PFSK-1 (cell line): ENCODE measurements around the gene SLC24A4.

Experiments
- FOXP2 ChIP-seq: optimal IDR thresholded peaks from 2 replicates; pipeline ENCODE3; 2011; ENCODE audit warnings: borderline replicate concordance, control low read depth, inconsistent platforms; ENCODE audit not compliant: insufficient read depth; ENCODE audit errors: extremely low read length, extremely low read depth
- POLR2AphosphoS5 ChIP-seq: IDR thresholded peaks from 2 replicates; pipeline ENCODE4 v1.6.1; 2012; ENCODE audit warnings: low read depth, mild to moderate bottlenecking, control low read depth, low read length, moderate library complexity
- REST ChIP-seq, 2 experiments: IDR thresholded peaks; 2 replicates each; pipeline versions ENCODE4 v1.6.1 to v1.8.0; 2011 to 2012; ENCODE audit warnings: low read depth in 2 of 2, low read length in 2 of 2, control low read depth in 1 of 2, inconsistent platforms in 1 of 2, mild to moderate bottlenecking in 1 of 2, moderate library complexity in 1 of 2; ENCODE audit not compliant: insufficient read depth in 1 of 2
- SIN3A ChIP-seq: IDR thresholded peaks from 2 replicates; pipeline ENCODE4 v1.6.1; 2012; ENCODE audit warnings: mild to moderate bottlenecking, low read length, moderate library complexity, borderline replicate concordance; ENCODE audit not compliant: insufficient read depth
- TAF1 ChIP-seq: IDR thresholded peaks from 2 replicates; pipeline ENCODE4 v1.6.1; 2012; ENCODE audit warnings: low read length, control low read depth, borderline replicate concordance; ENCODE audit not compliant: insufficient read depth

Gene SLC24A4

GRCh38 chr14:92414690-92415445 lies 91.9 kb downstream of the SLC24A4 start:
- TF ChIP-seq POLR2AphosphoS5 (no peak), SIN3A (no peak), TAF1 (no peak), REST (IDR thresholded peaks at IDR 0.05; ENCODE audit: insufficient read depth in 1 of 2, low read depth in 2 of 2, low read length in 2 of 2) (no peak), FOXP2 (no peak)

- no peak for TF ChIP-seq POLR2AphosphoS5
- no peak for TF ChIP-seq REST (IDR thresholded peaks at IDR 0.05; ENCODE audit: insufficient read depth in 1 of 2, low read depth in 2 of 2, low read length in 2 of 2)
- TF ChIP-seq TAF1 = no peak
- no peak for TF ChIP-seq SIN3A
- TF ChIP-seq FOXP2 = no peak
Measured at GRCh38 chr14:92415969-92416368, 93.0 kb downstream of the SLC24A4 start.

- TF ChIP-seq FOXP2 (no peak), SIN3A (no peak), REST (IDR thresholded peaks at IDR 0.05; ENCODE audit: insufficient read depth in 1 of 2, low read depth in 2 of 2, low read length in 2 of 2) (no peak), TAF1 (no peak), POLR2AphosphoS5 (no peak)
Measured at GRCh38 chr14:92416544-92416943, 93.6 kb downstream of the SLC24A4 start.

- no peak for TF ChIP-seq POLR2AphosphoS5
- no peak for TF ChIP-seq SIN3A
- no peak for TF ChIP-seq REST (IDR thresholded peaks at IDR 0.05; ENCODE audit: insufficient read depth in 1 of 2, low read depth in 2 of 2, low read length in 2 of 2)
Measured at GRCh38 chr14:92417759-92418158, 94.8 kb downstream of the SLC24A4 start.

GRCh38 chr14:92421751-92422150 lies 98.8 kb downstream of the SLC24A4 start:
- TF ChIP-seq REST (IDR thresholded peaks at IDR 0.05; ENCODE audit: insufficient read depth in 1 of 2, low read depth in 2 of 2, low read length in 2 of 2) (no peak), POLR2AphosphoS5 (no peak), SIN3A (no peak), TAF1 (no peak)
